ENCODE measurements around the gene DNAJC1. TPM values are rescaled to one million over a fixed set of nuclear protein-coding genes. Genes with fewer than 3 reads are reported as not detected.

The DNAJC1 gene
- total and polyA plus RNA-seq, 2 of the 8 experiments (the other 6 are each of a cell fraction or from before 2014, with no cell fraction given) = 6.8 to 14.8 TPM

GRCh38 chr10:21776883-21777282 lies 226.6 kb downstream of the DNAJC1 start:
- no peak overlapping the region for H3K23ac ChIP-seq (ENCODE audit: insufficient read length)
- no peak overlapping the region for H2AFZ ChIP-seq (ENCODE audit: low read length)
- H3K18ac ChIP-seq (ENCODE audit: extremely low read depth, low read length) = no peak overlapping the region
- ChIA-PET POLR2A (ENCODE audit: partially characterized antibody) (no interaction called here), CTCF (ENCODE audit: partially characterized antibody) (interaction anchor here (1.7 kb wide), 1 partner anchor 12 kb away, joined by 4 read pairs; no protein-coding TSS in a partner anchor)
- peaks cover 0 to 1% (median 0%) of the 10 kb centered on the region in 4 experiments; a peak in 1 of 7 replicates for H3K27me3 ChIP-seq (replicated peaks in 1 of 4; ENCODE audit: control insufficient read depth in 3 of 4, extremely low read depth in 1 of 4, insufficient read depth in 3 of 4, low read length in 3 of 4)
- no peak overlapping the region for H2BK5ac ChIP-seq (ENCODE audit: low read depth, low read length)
- no peaks in the 10 kb centered on the region for H3K79me2 ChIP-seq (ENCODE audit: control insufficient read depth in 1 of 2, insufficient read depth in 2 of 2, low read length in 2 of 2)
- DNase-seq (ENCODE audit: low read depth in 1 of 2, low spot score in 2 of 2) = no peak
- no peak overlapping the region for H3K9ac ChIP-seq (replicated peaks in 1 of 4; ENCODE audit: extremely low read depth in 1 of 4, low read depth in 3 of 4, low read length in 3 of 4)
- WGBS, 2 experiments (ENCODE audit: extremely low coverage in 1 of 2, insufficient coverage in 1 of 2, insufficient read length in 1 of 2, insufficient replicate concordance in 2 of 2, low coverage in 1 of 2, low lambda C conversion rate in 2 of 2, missing lambda C conversion rate in 1 of 2) = 94% methylated on average over 1 of the region's 1 CpG; no CpG with 5 or more reads in 1 of the 2 experiments
- no peak overlapping the region for H3K4me3 ChIP-seq (ENCODE audit: extremely low read depth in 1 of 4, insufficient read depth in 2 of 4, low read depth in 3 of 4, low read length in 4 of 4)
- H3K36me3 ChIP-seq (ENCODE audit: control insufficient read depth in 2 of 4, insufficient read depth in 4 of 4, low read length in 3 of 4) = peaks cover 0 to 3% (median 0%) of the 10 kb centered on the region in 4 experiments; a peak in 1 of 8 replicates
- no peak overlapping the region for H2BK120ac ChIP-seq (replicated peaks; ENCODE audit: low read depth, low read length)
- no peak for FAIRE-seq
- H2BK12ac ChIP-seq (ENCODE audit: low read depth, low read length) = no peak overlapping the region
- no peak overlapping the region for H3K4me2 ChIP-seq (ENCODE audit: insufficient read depth in 1 of 2, low read depth in 2 of 2, low read length in 2 of 2)
- no peak overlapping the region for H4K5ac ChIP-seq (ENCODE audit: insufficient read length, low read depth, low read length)
- no peak overlapping the region for H3K27ac ChIP-seq (ENCODE audit: low read depth, low read length)
- H3K14ac ChIP-seq (ENCODE audit: insufficient read length) = no peak overlapping the region
- H3K79me1 ChIP-seq (ENCODE audit: low read depth, low read length) = no peaks in the 10 kb centered on the region
- no peak overlapping the region for H3K56ac ChIP-seq (replicated peaks; ENCODE audit: insufficient read length, low read depth, low read length)
- H3K9me3 ChIP-seq (ENCODE audit: insufficient read depth in 2 of 2, low read depth in 1 of 2, low read length in 1 of 2) = peaks cover 7 to 8% of the 10 kb centered on the region in 2 experiments
- H2BK20ac ChIP-seq (ENCODE audit: low read length) = no peak overlapping the region
- H2AK5ac ChIP-seq (ENCODE audit: low read depth, low read length) = no peak overlapping the region
- no peaks in the 10 kb centered on the region for H4K20me1 ChIP-seq (replicated peaks in 1 of 2; ENCODE audit: control insufficient read depth in 1 of 2, insufficient read depth in 2 of 2, low read length in 2 of 2)
- no peaks in the 10 kb centered on the region for H3K23me2 ChIP-seq (ENCODE audit: low read depth, low read length)
- no peak overlapping the region for H3K4ac ChIP-seq (replicated peaks; ENCODE audit: insufficient read length, low read depth, low read length)
- no peak overlapping the region for H4K91ac ChIP-seq (replicated peaks; ENCODE audit: insufficient read length, low read length)
- H2BK15ac ChIP-seq (ENCODE audit: low read length) = no peak overlapping the region
- no peaks in the 10 kb centered on the region for H3K4me1 ChIP-seq (replicated peaks in 1 of 4; ENCODE audit: control insufficient read depth in 3 of 4, insufficient read depth in 4 of 4, low read length in 3 of 4)
- no peak overlapping the region for H4K8ac ChIP-seq (ENCODE audit: extremely low read depth, insufficient read depth, low read length)
- no peak for TF ChIP-seq SP1 (IDR thresholded peaks at IDR 0.05; ENCODE audit: low read depth, low read length)
- no peak for TF ChIP-seq SRF (IDR thresholded peaks at IDR 0.05; ENCODE audit: low read depth, low read length)
- TF ChIP-seq CHD2 (IDR thresholded peaks at IDR 0.05; ENCODE audit: low read length) = no peak
- no peak for TF ChIP-seq CBX8 (IDR thresholded peaks at IDR 0.05; ENCODE audit: borderline replicate concordance, low read depth, low read length)
- no peak for TF ChIP-seq BCL11A (IDR thresholded peaks at IDR 0.05; ENCODE audit: low read depth in 2 of 2, low read length in 2 of 2)
- TF ChIP-seq HDAC6 (IDR thresholded peaks at IDR 0.05; ENCODE audit: low read depth, low read length) = no peak
- no peak for TF ChIP-seq ATF2 (IDR thresholded peaks at IDR 0.05; ENCODE audit: low read length)
- TF ChIP-seq TBP (IDR thresholded peaks at IDR 0.05; ENCODE audit: low read depth, low read length) = no peak
- no peak for TF ChIP-seq EGR1 (IDR thresholded peaks at IDR 0.05; ENCODE audit: borderline replicate concordance, low read depth, low read length)
- TF ChIP-seq RXRA (IDR thresholded peaks at IDR 0.05; ENCODE audit: insufficient read depth, low read depth, low read length) = no peak
- no peak for TF ChIP-seq RAD21 (IDR thresholded peaks at IDR 0.05 in 1 of 2, conservative IDR thresholded peaks at IDR 0.05 in 1 of 2; ENCODE audit: low read depth in 2 of 2, low read length in 2 of 2)
- TF ChIP-seq KDM1A (IDR thresholded peaks at IDR 0.05; ENCODE audit: borderline replicate concordance, low read length) = no peak
- no peak for TF ChIP-seq KDM4A (IDR thresholded peaks at IDR 0.05; ENCODE audit: low read depth, low read length, severe bottlenecking)
